Thoracic aorta (tissue), 2 donors: ENCODE results near the gene DPH3. TPM values are rescaled to one million over a fixed set of nuclear protein-coding genes. Genes with fewer than 3 reads are reported as not detected.

ENCODE experiments used
- ATAC-seq: fragments of 150-250 bp; one replicate; pipeline ENCODE4 v1.8.0; 2017; ENCODE audit warnings: low read depth; ENCODE audit not compliant: insufficient number of reproducible peaks, low FRiP score
- DNase-seq: peaks from one replicate; pipeline ENCODE4 v3.0.0-alpha.2; 2020; ENCODE audit warnings: low spot score
- H3K27ac ChIP-seq, 2 donors: fragments of 200-600 bp; sonication (generic); 1 replicate in 1 of 2; 2 replicates in 1 of 2; pipeline ENCODE4 v1.5.1; 2016; ENCODE audit warnings: mild to moderate bottlenecking in 2 of 2, moderate library complexity in 2 of 2
- H3K27me3 ChIP-seq: fragments of 200-600 bp; sonication (generic); replicated peaks from 2 replicates; pipeline ENCODE4 v1.6.0; 2016; ENCODE audit warnings: mild to moderate bottlenecking; ENCODE audit not compliant: insufficient read depth
- H3K36me3 ChIP-seq: fragments of 200-600 bp; sonication (generic); one replicate; pipeline ENCODE4 v1.5.1; 2016
- H3K4me1 ChIP-seq, 2 donors: fragments of 200-600 bp; sonication (generic); 1 replicate in 1 of 2; 2 replicates in 1 of 2; pipeline versions ENCODE4 v1.5.1 to v1.6.0; 2016; ENCODE audit warnings: low read depth in 2 of 2, mild to moderate bottlenecking in 1 of 2; ENCODE audit not compliant: control insufficient read depth in 1 of 2
- H3K4me3 ChIP-seq: fragments of 200-600 bp; sonication (generic); 2 replicates; pipeline ENCODE4 v1.5.1; 2016; ENCODE audit warnings: mild to moderate bottlenecking
- H3K9me3 ChIP-seq: fragments of 200-600 bp; sonication (generic); 2 replicates; pipeline ENCODE4 v1.5.1; 2016
- CTCF ChIP-seq: fragments of 200-600 bp; sonication (generic); IDR thresholded peaks from one replicate; pipeline ENCODE4 v1.5.1; 2019; ENCODE audit warnings: antibody characterized with exemption
- total RNA-seq, 2 donors: library from RNA; depleted of rRNA; stranded (reverse); fragments of >200 nt; gene quantifications; one replicate each; pipeline versions ENCODE4 v1.1.0 to v1.2.3, GENCODE V29; 2016

DPH3 gene
- total RNA-seq, 2 donors from 2014 or later, result 14.4 to 29.3 TPM

GRCh38 chr3:16302082-16302631 lies 37.4 kb upstream of the DPH3 start:
- Histone ChIP-seq H3K4me1 (peaks cover 3 to 12% of the 10 kb centered on the region in 2 donors), H3K9me3 (no peaks in the 10 kb centered on the region), H3K36me3 (no peaks in the 10 kb centered on the region), H3K27me3 (no peaks in the 10 kb centered on the region), H3K4me3 (no peak overlapping the region), H3K27ac (no peak overlapping the region)
- ATAC-seq, result no peak
- no peak for DNase-seq
- no peak for TF ChIP-seq CTCF

GRCh38 chr3:16301507-16301906 lies 36.8 kb upstream of the DPH3 start:
- Histone ChIP-seq H3K4me1 (peaks cover 3 to 12% of the 10 kb centered on the region in 2 donors), H3K36me3 (no peaks in the 10 kb centered on the region), H3K27ac (no peak overlapping the region), H3K9me3 (no peaks in the 10 kb centered on the region), H3K27me3 (no peaks in the 10 kb centered on the region), H3K4me3 (no peak overlapping the region)
- ATAC-seq (no peak), DNase-seq (no peak)
- no peak for TF ChIP-seq CTCF

- DNase-seq, result no peak
- Histone ChIP-seq H3K4me3 (no peak overlapping the region), H3K27ac (no peak overlapping the region), H3K4me1 (peaks cover 3 to 12% of the 10 kb centered on the region in 2 donors), H3K9me3 (no peaks in the 10 kb centered on the region), H3K36me3 (no peaks in the 10 kb centered on the region), H3K27me3 (no peaks in the 10 kb centered on the region)
- ATAC-seq, result no peak
- TF ChIP-seq CTCF, result no peak
These were observed 36.2 kb upstream of the DPH3 start for GRCh38 chr3:16300881-16301359.

- no peak overlapping the region for H3K27ac ChIP-seq
- no peak for ATAC-seq
These were observed 35.6 kb upstream of the DPH3 start for GRCh38 chr3:16300307-16300706.

GRCh38 chr3:16299746-16300145 lies 35.0 kb upstream of the DPH3 start:
- no peak for TF ChIP-seq CTCF
- Histone ChIP-seq H3K27ac (no peak overlapping the region), H3K4me3 (no peak overlapping the region)

More at GRCh38 chr3:16300307-16300706, 35.6 kb upstream of the DPH3 start:
- Histone ChIP-seq H3K36me3 (no peaks in the 10 kb centered on the region), H3K4me1 (peaks cover 3 to 12% of the 10 kb centered on the region in 2 donors), H3K27me3 (no peaks in the 10 kb centered on the region), H3K4me3 (no peak overlapping the region), H3K9me3 (no peaks in the 10 kb centered on the region)
- DNase-seq, result no peak
- TF ChIP-seq CTCF, result no peak

More at GRCh38 chr3:16299746-16300145, 35.0 kb upstream of the DPH3 start:
- Histone ChIP-seq H3K27me3 (no peaks in the 10 kb centered on the region), H3K9me3 (no peaks in the 10 kb centered on the region), H3K36me3 (no peaks in the 10 kb centered on the region), H3K4me1 (peaks cover 3 to 12% of the 10 kb centered on the region in 2 donors)
- DNase-seq (no peak), ATAC-seq (no peak)
